PFSK-1 (cell line): ENCODE data around the gene GLTP.

Experiments
- POLR2AphosphoS5 ChIP-seq: IDR thresholded peaks from 2 replicates; pipeline ENCODE4 v1.6.1; 2012; ENCODE audit warnings: low read depth, mild to moderate bottlenecking, control low read depth, low read length, moderate library complexity
- TAF1 ChIP-seq: IDR thresholded peaks from 2 replicates; pipeline ENCODE4 v1.6.1; 2012; ENCODE audit warnings: low read length, control low read depth, borderline replicate concordance; ENCODE audit not compliant: insufficient read depth
- TF ChIP-seq, protein P1 (sequence below), 2 experiments: IDR thresholded peaks; 2 replicates each; pipeline versions ENCODE4 v1.6.1 to v1.8.0; 2011 to 2012; ENCODE audit warnings: low read depth in 2 of 2, low read length in 2 of 2, control low read depth in 1 of 2, inconsistent platforms in 1 of 2, mild to moderate bottlenecking in 1 of 2, moderate library complexity in 1 of 2; ENCODE audit not compliant: insufficient read depth in 1 of 2

DNA sequence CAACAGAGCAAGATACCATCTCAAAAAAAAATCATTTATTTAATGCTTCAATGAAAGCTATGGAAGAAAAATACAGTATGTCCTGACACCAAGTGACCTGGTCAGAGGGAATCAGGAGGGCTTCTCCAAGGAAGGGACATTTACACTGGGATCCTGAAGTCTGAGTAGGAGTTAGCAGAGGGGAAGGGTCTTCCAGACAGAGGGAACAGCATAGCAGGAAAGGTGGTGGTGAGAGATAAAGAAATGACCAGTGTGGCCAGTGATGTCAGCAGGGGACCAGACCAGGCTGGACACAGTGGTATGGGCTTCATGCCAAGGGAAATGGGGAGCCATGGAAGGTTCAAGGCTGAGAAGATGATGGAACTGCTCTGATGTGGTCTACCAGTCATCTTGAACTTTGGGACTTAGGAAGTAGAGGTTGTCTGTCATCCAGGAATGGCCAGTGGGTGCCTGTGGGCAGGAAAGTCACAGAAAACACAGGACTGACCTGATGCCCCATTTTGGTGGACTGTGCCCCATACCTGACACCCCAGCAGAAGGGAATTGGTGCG is 11.9 kb upstream of the GLTP start:
- TF ChIP-seq POLR2AphosphoS5 (no peak), TAF1 (no peak)
- TF ChIP-seq, protein P1, sequence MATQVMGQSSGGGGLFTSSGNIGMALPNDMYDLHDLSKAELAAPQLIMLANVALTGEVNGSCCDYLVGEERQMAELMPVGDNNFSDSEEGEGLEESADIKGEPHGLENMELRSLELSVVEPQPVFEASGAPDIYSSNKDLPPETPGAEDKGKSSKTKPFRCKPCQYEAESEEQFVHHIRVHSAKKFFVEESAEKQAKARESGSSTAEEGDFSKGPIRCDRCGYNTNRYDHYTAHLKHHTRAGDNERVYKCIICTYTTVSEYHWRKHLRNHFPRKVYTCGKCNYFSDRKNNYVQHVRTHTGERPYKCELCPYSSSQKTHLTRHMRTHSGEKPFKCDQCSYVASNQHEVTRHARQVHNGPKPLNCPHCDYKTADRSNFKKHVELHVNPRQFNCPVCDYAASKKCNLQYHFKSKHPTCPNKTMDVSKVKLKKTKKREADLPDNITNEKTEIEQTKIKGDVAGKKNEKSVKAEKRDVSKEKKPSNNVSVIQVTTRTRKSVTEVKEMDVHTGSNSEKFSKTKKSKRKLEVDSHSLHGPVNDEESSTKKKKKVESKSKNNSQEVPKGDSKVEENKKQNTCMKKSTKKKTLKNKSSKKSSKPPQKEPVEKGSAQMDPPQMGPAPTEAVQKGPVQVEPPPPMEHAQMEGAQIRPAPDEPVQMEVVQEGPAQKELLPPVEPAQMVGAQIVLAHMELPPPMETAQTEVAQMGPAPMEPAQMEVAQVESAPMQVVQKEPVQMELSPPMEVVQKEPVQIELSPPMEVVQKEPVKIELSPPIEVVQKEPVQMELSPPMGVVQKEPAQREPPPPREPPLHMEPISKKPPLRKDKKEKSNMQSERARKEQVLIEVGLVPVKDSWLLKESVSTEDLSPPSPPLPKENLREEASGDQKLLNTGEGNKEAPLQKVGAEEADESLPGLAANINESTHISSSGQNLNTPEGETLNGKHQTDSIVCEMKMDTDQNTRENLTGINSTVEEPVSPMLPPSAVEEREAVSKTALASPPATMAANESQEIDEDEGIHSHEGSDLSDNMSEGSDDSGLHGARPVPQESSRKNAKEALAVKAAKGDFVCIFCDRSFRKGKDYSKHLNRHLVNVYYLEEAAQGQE (IDR thresholded peaks at IDR 0.05; ENCODE audit: insufficient read depth in 1 of 2, low read depth in 2 of 2, low read length in 2 of 2), result no peak
